IMR-90 (cell line): ENCODE measurements around the gene SFT2D2.

Experiments used
- CTCF ChIP-seq: conservative IDR thresholded peaks from 2 replicates; pipeline ENCODE4 v1.5.1; 2012; ENCODE audit warnings: mild to moderate bottlenecking, low read depth, low read length, improper control_type of control experiment
- ELK1 ChIP-seq: fragments of 150-350 bp; IDR thresholded peaks from 2 replicates; pipeline ENCODE4 v1.6.1; 2016; ENCODE audit warnings: low read depth, mild to moderate bottlenecking, low read length, moderate library complexity, borderline replicate concordance
- FOS ChIP-seq: fragments of 150-350 bp; IDR thresholded peaks from 2 replicates; pipeline ENCODE4 v1.6.1; 2016; ENCODE audit warnings: low read depth, low read length
- MXI1 ChIP-seq: IDR thresholded peaks from 2 replicates; pipeline ENCODE4 v1.6.1; 2012; ENCODE audit warnings: low read depth, mild to moderate bottlenecking, low read length, moderate library complexity, borderline replicate concordance
- NFE2L2 ChIP-seq: fragments of 150-350 bp; IDR thresholded peaks from 2 replicates; pipeline ENCODE4 v1.6.1; 2016; ENCODE audit warnings: low read depth, mild to moderate bottlenecking, low read length
- POLR2A ChIP-seq: IDR thresholded peaks from 2 replicates; pipeline ENCODE4 v1.6.1; 2012; ENCODE audit warnings: mild to moderate bottlenecking, low read depth, low read length
- RCOR1 ChIP-seq: IDR thresholded peaks from 2 replicates; pipeline ENCODE4 v1.6.1; 2012; ENCODE audit warnings: mild to moderate bottlenecking, low read length, improper control_type of control experiment; ENCODE audit not compliant: insufficient replicate concordance
- SMC3 ChIP-seq: fragments of 150-350 bp; IDR thresholded peaks from 2 replicates; pipeline ENCODE4 v1.6.1; 2016; ENCODE audit warnings: low read depth, mild to moderate bottlenecking, antibody characterized with exemption, low read length, moderate library complexity

- TF ChIP-seq MXI1: no peak
- TF ChIP-seq CTCF: no peak
- TF ChIP-seq ELK1: no peak
- TF ChIP-seq POLR2A: no peak
- TF ChIP-seq SMC3: no peak
- TF ChIP-seq FOS: no peak
- TF ChIP-seq RCOR1: no peak
- no peak for TF ChIP-seq NFE2L2
These were observed 67.6 kb downstream of the SFT2D2 start for GRCh38 chr1:168293356-168293755.
